Fibroblast of lung (primary cell): ENCODE measurements around the gene IL17B.

Source experiments
- EZH2 ChIP-seq: IDR thresholded peaks from 2 replicates; pipeline ENCODE4 v1.5.1; 2012; ENCODE audit warnings: low read length, control low read depth, mild to moderate bottlenecking; ENCODE audit errors: missing control alignments
- TF ChIP-seq, protein P1 (sequence below), 2 donors: IDR thresholded peaks in 1 of 2; conservative IDR thresholded peaks in 1 of 2; 1 replicate in 1 of 2; 2 replicates in 1 of 2; pipeline ENCODE4 v1.5.1; 2011 to 2012; ENCODE audit warnings: low read length in 2 of 2, control low read depth in 1 of 2, inconsistent platforms in 1 of 2, low read depth in 1 of 2, mild to moderate bottlenecking in 1 of 2

DNA sequence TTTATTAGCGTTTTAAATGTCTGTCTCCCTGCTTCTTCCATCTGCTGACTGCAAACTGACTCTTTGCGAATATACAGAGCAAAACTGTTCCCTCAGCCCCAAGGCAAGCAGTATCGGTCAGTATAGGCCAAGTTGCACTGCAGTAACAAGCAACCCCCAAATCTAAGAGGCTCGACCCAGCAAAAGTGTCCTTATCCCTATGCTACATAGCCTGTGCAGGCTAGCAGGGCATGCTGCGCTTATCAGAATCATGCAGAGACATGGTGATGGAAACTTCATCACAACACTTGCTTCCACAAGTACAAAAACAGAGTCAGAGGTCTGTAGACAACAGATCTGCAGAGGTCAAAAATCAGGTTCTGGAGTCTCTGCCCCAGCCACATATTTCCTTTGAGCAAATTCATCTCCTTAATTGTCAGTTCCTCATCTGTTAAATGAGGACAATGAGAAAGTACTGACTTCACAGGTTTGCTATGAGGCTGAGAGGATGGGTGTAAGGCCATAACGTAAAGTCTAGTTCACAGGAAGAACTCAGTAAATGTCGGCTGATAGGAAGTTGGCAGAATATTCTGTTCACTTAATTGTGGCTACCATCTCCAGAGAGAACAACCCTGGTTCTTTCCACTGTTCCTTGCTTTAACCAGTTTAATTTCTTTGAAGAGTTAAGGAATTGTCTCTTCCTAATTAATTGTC lies 9.6 kb upstream of the IL17B start:
- TF ChIP-seq, protein P1, sequence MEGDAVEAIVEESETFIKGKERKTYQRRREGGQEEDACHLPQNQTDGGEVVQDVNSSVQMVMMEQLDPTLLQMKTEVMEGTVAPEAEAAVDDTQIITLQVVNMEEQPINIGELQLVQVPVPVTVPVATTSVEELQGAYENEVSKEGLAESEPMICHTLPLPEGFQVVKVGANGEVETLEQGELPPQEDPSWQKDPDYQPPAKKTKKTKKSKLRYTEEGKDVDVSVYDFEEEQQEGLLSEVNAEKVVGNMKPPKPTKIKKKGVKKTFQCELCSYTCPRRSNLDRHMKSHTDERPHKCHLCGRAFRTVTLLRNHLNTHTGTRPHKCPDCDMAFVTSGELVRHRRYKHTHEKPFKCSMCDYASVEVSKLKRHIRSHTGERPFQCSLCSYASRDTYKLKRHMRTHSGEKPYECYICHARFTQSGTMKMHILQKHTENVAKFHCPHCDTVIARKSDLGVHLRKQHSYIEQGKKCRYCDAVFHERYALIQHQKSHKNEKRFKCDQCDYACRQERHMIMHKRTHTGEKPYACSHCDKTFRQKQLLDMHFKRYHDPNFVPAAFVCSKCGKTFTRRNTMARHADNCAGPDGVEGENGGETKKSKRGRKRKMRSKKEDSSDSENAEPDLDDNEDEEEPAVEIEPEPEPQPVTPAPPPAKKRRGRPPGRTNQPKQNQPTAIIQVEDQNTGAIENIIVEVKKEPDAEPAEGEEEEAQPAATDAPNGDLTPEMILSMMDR (conservative IDR thresholded peaks at IDR 0.05 in 1 of 2, IDR thresholded peaks at IDR 0.05 in 1 of 2; ENCODE audit: low read depth in 1 of 2, low read length in 2 of 2) = no peak
- no peak for TF ChIP-seq EZH2
